Stimulated activated naive CD8-positive, alpha-beta T cell treated with anti-CD3 and anti-CD28 coated beads, Interleukin-15, Interleukin-2, amounts not matched to agents 100 U/mL and 50 U/mL, for 24 hours (primary cell): ENCODE measurements around the gene SGIP1.
A peak's percentile ranks its signal among the peaks of the same experiment; 100 is the strongest.
"Not testable (repeated sequence)": the region's sequence is repeated elsewhere in the genome, so short reads cannot be mapped to it uniquely, and the experiment has no call there.

Source experiments
- ATAC-seq: fragments of 150-1000 bp; cut with Tn5 transposase; one replicate; pipeline ENCODE4 v1.10.0; 2021
- DNase-seq: peaks from one replicate; pipeline ENCODE4 v3.0.0; 2021

SGIP1 gene

GRCh38 chr1:66769512-66770229 lies 235.7 kb downstream of the SGIP1 start:
- peak; percentile 34 for ATAC-seq
- no peak for DNase-seq

GRCh38 chr1:66770240-66770639 lies 236.3 kb downstream of the SGIP1 start:
- ATAC-seq: no peak
- DNase-seq: no peak

GRCh38 chr1:66770694-66771093 lies 236.7 kb downstream of the SGIP1 start:
- DNase-seq (no peak), ATAC-seq (peak; percentile 37)

- ATAC-seq (no peak), DNase-seq (no peak)
These were observed 239.3 kb downstream of the SGIP1 start for GRCh38 chr1:66773227-66773626.

DNA sequence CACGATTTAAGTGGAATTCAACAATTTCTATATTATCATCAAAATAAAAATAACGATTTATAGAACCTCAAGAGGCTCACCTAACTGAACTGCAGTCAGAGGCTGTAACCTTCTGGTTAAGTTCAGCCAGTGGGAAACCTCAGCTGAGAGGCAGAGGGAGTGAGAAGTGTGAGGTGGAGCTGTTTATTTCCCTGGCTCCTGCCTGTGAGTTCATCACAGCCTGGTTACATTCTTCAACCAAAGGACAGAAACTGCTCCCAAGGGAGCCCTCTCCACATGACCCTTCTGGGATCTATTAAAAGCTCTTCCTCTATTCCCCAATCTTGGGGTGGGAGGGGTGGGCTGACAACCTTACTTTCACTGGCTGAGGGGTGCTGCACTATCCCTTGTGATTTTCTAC lies 240.5 kb downstream of the SGIP1 start:
- ATAC-seq: no peak
- no peak for DNase-seq

DNA sequence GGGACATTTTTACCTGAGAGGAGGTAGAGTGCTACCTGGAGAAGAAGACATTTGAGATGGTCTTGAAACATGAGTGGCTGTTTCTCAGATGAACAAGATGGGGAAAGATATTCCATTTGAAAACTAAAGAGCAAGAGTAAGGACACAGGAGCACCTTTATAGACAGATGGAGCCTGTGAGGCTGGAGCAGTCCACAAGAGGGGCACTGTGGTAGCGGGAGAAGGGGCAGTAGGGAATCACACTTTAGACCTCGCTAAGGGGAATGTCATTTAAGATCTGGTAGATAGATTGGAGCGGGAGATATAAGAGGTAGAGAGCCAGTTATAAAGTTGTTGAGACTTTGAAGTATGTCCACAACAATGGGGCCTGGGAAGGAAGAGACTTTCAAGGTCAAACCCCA lies 241.7 kb downstream of the SGIP1 start:
- DNase-seq: no peak

GRCh38 chr1:66777831-66778230 lies 243.9 kb downstream of the SGIP1 start:
- no peak for DNase-seq
- ATAC-seq: no peak

More for the DNA sequence above, 241.7 kb downstream of the SGIP1 start:
- no peak for ATAC-seq

DNA sequence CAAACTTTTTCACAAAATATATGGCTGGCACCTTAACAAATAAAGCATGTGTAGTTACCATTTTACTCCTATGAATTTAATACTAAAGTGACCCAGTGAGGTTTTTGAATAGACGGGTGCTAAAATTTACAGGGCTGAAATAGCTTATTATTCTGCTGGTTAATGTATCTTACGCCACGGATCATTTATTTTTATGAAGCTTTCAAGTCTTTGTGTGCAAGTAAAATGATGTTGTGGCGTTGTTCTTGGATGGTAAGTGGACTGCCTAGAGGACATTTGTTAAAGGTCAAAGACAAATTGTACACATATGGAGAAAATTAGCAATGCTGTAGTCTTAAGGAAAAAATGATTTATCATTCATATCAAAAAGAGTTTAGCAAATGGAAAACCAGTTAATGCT lies 244.3 kb downstream of the SGIP1 start:
- ATAC-seq (no peak), DNase-seq (no peak)

GRCh38 chr1:66778969-66779368 lies 245.0 kb downstream of the SGIP1 start:
- DNase-seq (no peak), ATAC-seq (no peak)

DNA sequence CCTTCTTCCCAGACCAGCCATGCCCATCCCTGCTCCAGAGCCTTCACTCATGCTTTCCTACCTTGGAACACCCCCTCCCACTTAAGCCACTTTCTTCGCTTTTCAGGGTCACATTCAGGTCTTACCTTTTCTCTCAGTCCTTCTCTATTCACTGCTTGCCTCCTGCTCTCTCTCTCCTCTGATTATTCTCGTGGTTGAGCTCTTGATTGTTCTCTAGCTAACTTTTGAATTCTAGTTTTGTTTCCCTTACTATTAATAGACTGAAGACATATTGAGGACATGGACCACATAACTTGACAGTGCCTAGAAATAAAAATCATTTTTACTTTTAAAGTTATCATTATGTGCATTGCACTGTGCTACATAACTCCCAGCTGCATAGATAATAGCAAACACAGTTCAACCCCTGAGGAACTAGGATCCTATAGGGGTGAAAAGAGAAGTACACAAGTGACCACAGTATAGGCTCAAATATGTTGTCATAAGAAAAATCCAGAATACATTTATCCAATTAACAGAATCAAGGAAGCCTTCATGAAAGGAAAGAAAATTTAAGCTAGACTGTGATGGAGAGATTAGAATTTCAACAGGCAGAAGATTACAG lies 245.6 kb downstream of the SGIP1 start:
- DNase-seq: no peak
- no peak for ATAC-seq

- not testable (repeated sequence) for DNase-seq, ATAC-seq
These were observed 251.8 kb downstream of the SGIP1 start for GRCh38 chr1:66785800-66786199.

- ATAC-seq: no peak
- no peak for DNase-seq
These were observed 253.7 kb downstream of the SGIP1 start for GRCh38 chr1:66787641-66788040.

DNA sequence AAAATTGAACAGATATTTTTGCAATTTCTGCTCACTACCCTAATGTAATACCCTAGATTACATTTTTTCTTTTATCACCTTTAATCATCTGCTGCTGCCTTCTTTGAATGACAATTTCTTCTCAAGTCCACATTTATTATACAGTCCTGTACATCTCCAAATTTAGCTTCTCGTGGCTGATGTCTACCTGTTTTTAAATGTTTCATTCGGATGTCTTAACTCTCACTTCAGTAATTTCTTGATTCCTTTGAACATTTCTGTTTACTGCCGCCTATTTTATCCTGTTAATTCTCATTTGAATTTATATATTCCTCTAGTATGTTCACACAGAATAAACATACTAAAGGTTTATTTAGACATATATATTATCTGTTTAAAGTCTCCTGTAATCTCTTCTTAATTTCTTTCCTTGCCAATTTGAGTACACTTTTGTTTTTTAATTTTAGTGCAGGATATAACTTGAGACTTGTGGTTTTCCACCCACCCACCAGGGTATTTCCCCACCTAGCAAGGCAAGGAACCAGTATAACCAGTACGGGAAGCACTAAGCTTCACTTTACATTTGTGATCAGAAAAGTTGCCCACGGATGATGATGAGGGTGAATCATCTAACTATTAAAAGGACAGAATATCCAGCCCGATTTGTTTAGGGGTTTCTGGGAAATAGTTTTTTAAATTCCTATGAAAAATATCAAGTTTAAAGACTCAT lies 254.4 kb downstream of the SGIP1 start:
- DNase-seq (peak; percentile 66), ATAC-seq (peak; percentile 99)

DNA sequence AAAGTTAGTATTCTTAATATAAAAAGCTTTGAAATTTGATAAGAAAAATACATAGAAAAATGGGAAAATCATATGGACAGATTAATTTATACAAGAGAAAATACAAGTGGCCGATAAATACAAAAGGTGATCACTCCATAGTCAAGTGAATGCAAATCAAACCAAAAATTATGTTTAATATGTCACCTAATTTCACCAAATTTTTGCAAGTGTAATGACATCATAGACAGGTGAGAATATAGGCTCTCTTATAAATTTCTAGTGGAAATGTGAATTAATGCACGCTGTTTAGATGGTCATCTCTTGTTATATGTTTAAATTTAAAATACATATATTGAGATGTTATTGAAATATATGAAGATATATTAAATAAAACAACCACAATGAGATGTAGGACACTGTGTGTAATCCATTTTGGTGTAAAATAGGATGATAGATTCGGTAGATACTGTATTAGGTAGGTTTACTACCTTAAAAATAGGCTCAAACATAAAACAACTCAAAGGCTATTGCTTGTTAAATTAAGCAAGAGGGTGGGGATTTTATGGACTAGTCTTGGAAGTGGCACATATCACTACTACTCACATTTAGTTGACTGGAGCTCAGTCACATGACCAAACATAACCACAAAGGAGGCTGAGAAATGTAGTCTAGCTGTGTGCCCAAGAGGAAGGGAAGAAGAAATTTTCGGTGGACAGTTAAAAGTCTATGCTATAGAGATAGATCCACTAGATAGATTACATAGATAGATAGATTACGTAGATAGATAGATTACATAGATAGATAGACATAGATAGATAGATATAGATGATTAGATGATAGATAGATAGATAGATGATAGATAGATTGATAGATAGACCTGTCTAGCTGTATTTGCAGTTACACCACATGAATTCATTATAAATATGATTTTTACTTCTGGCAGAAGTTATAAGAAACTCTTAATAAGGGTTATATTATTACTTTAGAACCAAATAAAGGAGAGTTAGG lies 258.0 kb downstream of the SGIP1 start:
- ATAC-seq (no peak), DNase-seq (no peak)

- DNase-seq, ATAC-seq: not testable (repeated sequence)
These were observed 261.9 kb downstream of the SGIP1 start for GRCh38 chr1:66795839-66796238.
